WTC11 (cell line): ENCODE results near the gene TRMO.

ENCODE experiments used
- CREB1 ChIP-seq: sonication (generic); formaldehyde crosslinking; IDR thresholded peaks from 2 replicates; pipeline ENCODE4 v1.8.0; 2023; ENCODE audit warnings: mild to moderate bottlenecking, missing genetic modification reagents
- CTCF ChIP-seq: fragments of 200-600 bp; IDR thresholded peaks from 2 replicates; pipeline ENCODE4 v1.8.0; 2022; ENCODE audit warnings: antibody characterized with exemption
- IRF2 ChIP-seq: sonication (generic); formaldehyde crosslinking; IDR thresholded peaks from 2 replicates; pipeline ENCODE4 v1.8.0; 2022; ENCODE audit warnings: low read depth, missing genetic modification reagents, borderline replicate concordance
- JUN ChIP-seq: sonication (generic); formaldehyde crosslinking; IDR thresholded peaks from 2 replicates; pipeline ENCODE4 v1.8.0; 2023; ENCODE audit warnings: mild to moderate bottlenecking, missing genetic modification reagents
- PRDM15 ChIP-seq: sonication (generic); formaldehyde crosslinking; IDR thresholded peaks from 2 replicates; pipeline ENCODE4 v1.8.0; 2022; ENCODE audit warnings: missing genetic modification reagents
- SMAD3 ChIP-seq: sonication (generic); formaldehyde crosslinking; IDR thresholded peaks from 2 replicates; pipeline ENCODE4 v1.8.0; 2022; ENCODE audit warnings: missing genetic modification reagents, mild to moderate bottlenecking, borderline replicate concordance
- TEAD4 ChIP-seq: sonication (generic); formaldehyde crosslinking; IDR thresholded peaks from 2 replicates; pipeline ENCODE4 v1.8.0; 2022; ENCODE audit warnings: mild to moderate bottlenecking, missing genetic modification reagents

- TF ChIP-seq PRDM15 (no peak), CTCF (no peak), TEAD4 (CRISPR knock-in tag) (no peak), JUN (CRISPR knock-in tag) (no peak), CREB1 (CRISPR knock-in tag) (no peak), IRF2 (CRISPR knock-in tag) (no peak), SMAD3 (CRISPR knock-in tag) (no peak)
Measured at GRCh38 chr9:97907046-97907445, 15.3 kb downstream of the TRMO start.
